ENCODE data around the gene NPAS3. TPM values are rescaled to one million over a fixed set of nuclear protein-coding genes. Genes with fewer than 3 reads are reported as not detected.

Gene NPAS3
- total RNA-seq, 1 donor from 2014 or later, result 6.1 TPM

- H3K27me3 Mint-ChIP-seq, result peaks cover 8% of the 10 kb centered on the region
- no peaks in the 10 kb centered on the region for H3K4me1 Mint-ChIP-seq (ENCODE audit: low read depth)
- DNase-seq (ENCODE audit: low spot score, unreplicated experiment), result no peak
- TF ChIP-seq CTCF (IDR thresholded peaks at IDR 0.05; ENCODE audit: unreplicated experiment), result no peak
- no peak overlapping the region for H3K27ac Mint-ChIP-seq
- no peaks in the 10 kb centered on the region for H3K36me3 Mint-ChIP-seq (ENCODE audit: insufficient read depth)
- H3K9me3 Mint-ChIP-seq (ENCODE audit: low read depth), result no peaks in the 10 kb centered on the region
- no peak overlapping the region for H3K4me3 Mint-ChIP-seq (ENCODE audit: low read depth)
Measured at GRCh38 chr14:33505963-33506329, 567.3 kb downstream of the NPAS3 start.

- no peaks in the 10 kb centered on the region for H3K27me3 Mint-ChIP-seq
- no peak for DNase-seq (ENCODE audit: low spot score, unreplicated experiment)
- H3K4me1 Mint-ChIP-seq (ENCODE audit: low read depth), result no peaks in the 10 kb centered on the region
- no peaks in the 10 kb centered on the region for H3K9me3 Mint-ChIP-seq (ENCODE audit: low read depth)
- TF ChIP-seq CTCF (IDR thresholded peaks at IDR 0.05; ENCODE audit: unreplicated experiment), result no peak
- no peak overlapping the region for H3K27ac Mint-ChIP-seq
- H3K36me3 Mint-ChIP-seq (ENCODE audit: insufficient read depth), result no peaks in the 10 kb centered on the region
- no peak overlapping the region for H3K4me3 Mint-ChIP-seq (ENCODE audit: low read depth)
Measured at GRCh38 chr14:33508126-33509062, 569.7 kb downstream of the NPAS3 start.

- Mint-ChIP-seq H3K36me3 (ENCODE audit: insufficient read depth) (no peaks in the 10 kb centered on the region), H3K4me3 (ENCODE audit: low read depth) (no peak overlapping the region), H3K4me1 (ENCODE audit: low read depth) (no peaks in the 10 kb centered on the region), H3K27ac (no peak overlapping the region), H3K9me3 (ENCODE audit: low read depth) (no peaks in the 10 kb centered on the region), H3K27me3 (no peaks in the 10 kb centered on the region)
- no peak for DNase-seq (ENCODE audit: low spot score, unreplicated experiment)
- no peak for TF ChIP-seq CTCF (IDR thresholded peaks at IDR 0.05; ENCODE audit: unreplicated experiment)
Measured at GRCh38 chr14:33509454-33509853, 570.8 kb downstream of the NPAS3 start.

GRCh38 chr14:33510063-33510481 is 571.4 kb downstream of the NPAS3 start:
- no peaks in the 10 kb centered on the region for H3K36me3 Mint-ChIP-seq (ENCODE audit: insufficient read depth)
- H3K4me3 Mint-ChIP-seq (ENCODE audit: low read depth), result no peak overlapping the region
- H3K9me3 Mint-ChIP-seq (ENCODE audit: low read depth), result no peaks in the 10 kb centered on the region
- H3K27ac Mint-ChIP-seq, result no peak overlapping the region
- no peak for TF ChIP-seq CTCF (IDR thresholded peaks at IDR 0.05; ENCODE audit: unreplicated experiment)
- no peak for DNase-seq (ENCODE audit: low spot score, unreplicated experiment)
- no peaks in the 10 kb centered on the region for H3K27me3 Mint-ChIP-seq
- no peaks in the 10 kb centered on the region for H3K4me1 Mint-ChIP-seq (ENCODE audit: low read depth)

GRCh38 chr14:33510991-33511390 is 572.3 kb downstream of the NPAS3 start:
- H3K27ac Mint-ChIP-seq, result no peak overlapping the region
- no peaks in the 10 kb centered on the region for H3K4me1 Mint-ChIP-seq (ENCODE audit: low read depth)
- no peak for DNase-seq (ENCODE audit: low spot score, unreplicated experiment)
- H3K4me3 Mint-ChIP-seq (ENCODE audit: low read depth), result no peak overlapping the region
- no peak for TF ChIP-seq CTCF (IDR thresholded peaks at IDR 0.05; ENCODE audit: unreplicated experiment)
- H3K36me3 Mint-ChIP-seq (ENCODE audit: insufficient read depth), result no peaks in the 10 kb centered on the region
- no peaks in the 10 kb centered on the region for H3K9me3 Mint-ChIP-seq (ENCODE audit: low read depth)
- H3K27me3 Mint-ChIP-seq, result no peaks in the 10 kb centered on the region

Data from progenitor cell of endocrine pancreas (in vitro differentiated cells).